Pancreas (tissue), 10 donors: ENCODE measurements around the gene TFEB. TPM values are rescaled to one million over a fixed set of nuclear protein-coding genes. Genes with fewer than 3 reads are reported as not detected.

ENCODE experiments used
- ATAC-seq, 4 donors: fragments of 200-7000 bp; cut with Tn5 transposase; one replicate each; pipeline versions ENCODE4 v1.8.0 to v1.9.1; 2020; ENCODE audit warnings: mild to moderate bottlenecking in 4 of 4, moderate library complexity in 4 of 4
- DNase-seq, 6 donors: peaks; one replicate each; pipeline ENCODE4 v3.0.0-alpha.2; 2020
- FAIRE-seq: peaks from 2 replicates; lab custom pipeline; 2012; peaks lifted over from hg19 to GRCh38; lab: Jason Lieb, UNC
- H3K27ac ChIP-seq, 4 donors: fragments of 200-600 bp; sonication (generic); 1 replicate in 3 of 4; 2 replicates in 1 of 4; pipeline versions ENCODE4 v1.5.0 to v1.8.0; 2020
- H3K27me3 ChIP-seq, 4 donors: fragments of 200-600 bp; one replicate each; pipeline ENCODE4 v1.8.0; 2021
- H3K36me3 ChIP-seq, 3 donors: fragments of 200-600 bp; sonication (generic) in 1 of 3; one replicate each; pipeline versions ENCODE4 v1.5.0 to v1.8.0; 2020 to 2021
- H3K4me1 ChIP-seq, 3 donors: fragments of 200-600 bp; one replicate each; pipeline ENCODE4 v1.8.0; 2021
- H3K4me3 ChIP-seq, 4 donors: fragments of 200-600 bp; sonication (generic) in 2 of 4; one replicate each; pipeline versions ENCODE4 v1.5.0 to v1.8.0; 2020 to 2021
- H3K9me3 ChIP-seq, 4 donors: fragments of 200-600 bp; one replicate each; pipeline ENCODE4 v1.8.0; 2021
- WGBS, 2 donors: extraction: QIAGEN DNeasy Blood & Tissue Kit; methylation state at CpG; one replicate each; pipeline ENCODE4 v1.1.7; 2013; 5-methylcytosine and 5-hydroxymethylcytosine counted together
- intact Hi-C, 3 donors: fragments of 100-400 bp; cut with DNase I; formaldehyde crosslinking; loops; one replicate each; pipeline versions ENCODE4 v1.11.1 to v1.14.2; 2022
- polyA plus RNA-seq, 2 donors: library from polyadenylated mRNA; stranded (reverse); fragments of 200-250 nt; gene quantifications; one replicate each; pipeline ENCODE4 v1.2.3, GENCODE V29; 2013
- total RNA-seq, 6 donors: library from RNA; stranded (reverse); fragmentation: NEBNext Ultra II Directional in 4 of 6; extraction: Animal tissue kit (Norgen Biotek cat#: 25700) in 4 of 6; gene quantifications; one replicate each; pipeline versions ENCODE4 v1.2.1 to v1.2.4, GENCODE V29; 2021 to 2023
- TF ChIP-seq, protein P1 (sequence below), 4 donors: fragments of 200-600 bp; sonication (generic) in 3 of 4; IDR thresholded peaks; one replicate each; pipeline versions ENCODE4 v1.5.0 to v1.8.0; 2021; ENCODE audit warnings: antibody characterized with exemption in 4 of 4
- donor health status: healthy with polysubstance abuse.
- donor health status: DM: no; HTN: no; CAD: no; lungs with moderate emphysema.
- donor health status: DM: no; HTN: no; CAD: no.
- donor health status: control.
- donor health status: control.
- donor health status: Bipolar disorder and iron deficiency.
- donor health status: DM: yes; HTN: yes; CAD: no.
- donor health status: DM: no; HTN: no; CAD: no.
- donor health status: DM: no; HTN: no; CAD: no.
- donor health status: DM: yes; HTN: yes; CAD: no.

Gene TFEB
- total and polyA plus RNA-seq, 8 donors: 6.5 to 49.4 (median 11.6) TPM

GRCh38 chr6:41678511-41679084, 56.8 kb downstream of the TFEB start:
- FAIRE-seq: no peak
- Histone ChIP-seq H3K4me3 (no peak overlapping the region), H3K4me1 (peaks cover 0 to 9% (median 6%) of the 10 kb centered on the region in 3 donors), H3K27me3 (no peaks in the 10 kb centered on the region), H3K36me3 (no peaks in the 10 kb centered on the region), H3K27ac (no peak overlapping the region), H3K9me3 (no peaks in the 10 kb centered on the region)
- TF ChIP-seq, protein P1, sequence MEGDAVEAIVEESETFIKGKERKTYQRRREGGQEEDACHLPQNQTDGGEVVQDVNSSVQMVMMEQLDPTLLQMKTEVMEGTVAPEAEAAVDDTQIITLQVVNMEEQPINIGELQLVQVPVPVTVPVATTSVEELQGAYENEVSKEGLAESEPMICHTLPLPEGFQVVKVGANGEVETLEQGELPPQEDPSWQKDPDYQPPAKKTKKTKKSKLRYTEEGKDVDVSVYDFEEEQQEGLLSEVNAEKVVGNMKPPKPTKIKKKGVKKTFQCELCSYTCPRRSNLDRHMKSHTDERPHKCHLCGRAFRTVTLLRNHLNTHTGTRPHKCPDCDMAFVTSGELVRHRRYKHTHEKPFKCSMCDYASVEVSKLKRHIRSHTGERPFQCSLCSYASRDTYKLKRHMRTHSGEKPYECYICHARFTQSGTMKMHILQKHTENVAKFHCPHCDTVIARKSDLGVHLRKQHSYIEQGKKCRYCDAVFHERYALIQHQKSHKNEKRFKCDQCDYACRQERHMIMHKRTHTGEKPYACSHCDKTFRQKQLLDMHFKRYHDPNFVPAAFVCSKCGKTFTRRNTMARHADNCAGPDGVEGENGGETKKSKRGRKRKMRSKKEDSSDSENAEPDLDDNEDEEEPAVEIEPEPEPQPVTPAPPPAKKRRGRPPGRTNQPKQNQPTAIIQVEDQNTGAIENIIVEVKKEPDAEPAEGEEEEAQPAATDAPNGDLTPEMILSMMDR (IDR thresholded peaks at IDR 0.05): no peak
- intact Hi-C loops: loop anchor here in 2 of 3 donors (5.0 to 10.0 kb wide), 2 partner anchors 66 to 74 kb away; no protein-coding TSS in a partner anchor
- no peak for ATAC-seq
- DNase-seq: peak in 1 of 6 donors; percentile 33
- 86% methylated on average over 8 of the region's 8 CpGs for WGBS, 2 donors

DNA sequence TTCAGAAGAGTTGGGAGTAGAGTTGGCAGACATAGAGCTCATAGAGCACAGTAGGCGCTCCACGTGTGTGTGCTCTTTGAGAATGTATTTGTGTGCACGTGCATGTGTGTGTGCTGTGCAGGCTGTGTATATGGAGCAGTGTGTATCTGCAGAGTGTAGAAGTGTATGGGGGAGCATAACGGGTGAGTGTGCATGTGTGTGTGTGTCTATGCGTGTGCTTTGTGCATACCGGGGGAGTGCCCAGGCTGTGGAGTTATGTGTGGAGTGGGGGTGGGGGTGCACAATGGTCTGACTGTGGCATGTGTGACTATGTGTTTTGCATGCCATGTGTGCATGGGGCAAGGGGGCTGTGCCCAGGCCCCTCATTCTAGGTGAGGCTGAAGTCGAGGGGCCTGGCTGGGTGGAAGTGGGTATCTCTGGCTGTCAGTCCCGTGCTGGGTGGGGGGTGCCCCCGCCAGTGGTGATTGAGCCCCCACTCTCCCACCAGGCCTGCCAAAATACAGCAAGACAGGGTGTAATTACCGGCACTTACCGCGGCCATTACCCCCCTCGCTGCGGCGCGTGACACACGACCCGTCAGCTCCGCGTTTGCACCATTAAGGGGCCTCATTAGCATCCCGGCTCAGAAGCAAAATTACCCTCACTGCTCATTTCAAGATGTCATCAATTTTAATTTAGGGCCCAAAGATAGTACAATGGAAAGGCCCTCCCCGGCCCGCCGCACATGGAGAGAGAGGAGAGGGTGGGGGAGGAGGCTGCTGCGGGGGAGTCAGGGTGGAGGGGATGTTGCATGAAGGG, 58.1 kb downstream of the TFEB start:
- no peaks in the 10 kb centered on the region for H3K36me3 ChIP-seq
- 69 to 73% methylated on average over 25 of the region's 25 CpGs for WGBS, 2 donors
- TF ChIP-seq, protein P1 (IDR thresholded peaks at IDR 0.05): no peak
- intact Hi-C loops: loop anchor here in 2 of 3 donors (5.0 to 10.0 kb wide), 2 partner anchors 65 to 73 kb away; no protein-coding TSS in a partner anchor
- H3K4me3 ChIP-seq: no peak overlapping the region
- H3K4me1 ChIP-seq: peaks cover 0 to 4% (median 1%) of the 10 kb centered on the region in 3 donors
- no peaks in the 10 kb centered on the region for H3K27me3 ChIP-seq
- FAIRE-seq (no peak), ATAC-seq (no peak), DNase-seq (peak in 1 of 6 donors; percentile 44)
- H3K27ac ChIP-seq: no peak overlapping the region
- no peaks in the 10 kb centered on the region for H3K9me3 ChIP-seq

DNA sequence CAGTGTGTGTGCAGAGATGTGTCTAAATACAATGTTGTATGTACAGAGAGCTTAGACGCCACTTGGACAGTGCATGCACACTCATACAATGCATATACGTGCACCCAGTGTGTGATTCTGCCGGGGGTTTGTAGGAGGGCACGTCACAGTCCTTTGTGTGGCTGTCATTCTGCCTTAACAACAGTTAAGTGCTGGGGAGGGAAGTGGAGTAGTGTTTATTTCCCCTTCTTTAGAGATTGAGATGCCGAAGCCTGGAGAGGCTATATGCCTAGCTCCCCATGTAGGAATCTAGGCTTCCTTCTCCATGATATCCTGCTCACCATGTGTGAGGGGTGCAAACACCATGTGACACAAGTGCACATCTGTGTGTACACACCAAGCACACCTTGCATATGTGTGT, 59.0 kb downstream of the TFEB start:
- H3K27ac ChIP-seq: no peak overlapping the region
- ATAC-seq (no peak), DNase-seq (no peak), FAIRE-seq (no peak)
- intact Hi-C loops: loop anchor here in 2 of 3 donors (5.0 to 10.0 kb wide), 2 partner anchors 64 to 72 kb away; no protein-coding TSS in a partner anchor
- H3K9me3 ChIP-seq: no peaks in the 10 kb centered on the region
- WGBS, 2 donors: 77 to 90% methylated on average over 5 of the region's 5 CpGs
- no peaks in the 10 kb centered on the region for H3K27me3 ChIP-seq
- no peaks in the 10 kb centered on the region for H3K4me1 ChIP-seq
- TF ChIP-seq, protein P1 (IDR thresholded peaks at IDR 0.05): no peak
- H3K36me3 ChIP-seq: no peaks in the 10 kb centered on the region
- no peak overlapping the region for H3K4me3 ChIP-seq

- FAIRE-seq: no peak
- Histone ChIP-seq H3K9me3 (no peaks in the 10 kb centered on the region), H3K4me3 (no peak overlapping the region), H3K27ac (no peak overlapping the region), H3K36me3 (no peaks in the 10 kb centered on the region), H3K27me3 (no peaks in the 10 kb centered on the region), H3K4me1 (no peaks in the 10 kb centered on the region)
- DNase-seq: no peak
- TF ChIP-seq, protein P1 (IDR thresholded peaks at IDR 0.05): no peak
- intact Hi-C loops: loop anchor here in 2 of 3 donors (5.0 to 10.0 kb wide), 2 partner anchors 64 to 71 kb away; no protein-coding TSS in a partner anchor
- 76 to 80% methylated on average over 6 of the region's 6 CpGs for WGBS, 2 donors
- no peak for ATAC-seq
These were observed 59.4 kb downstream of the TFEB start for GRCh38 chr6:41675992-41676391.
